Measurements from ENCODE around the gene BST1.
"Not testable (repeated sequence)": the region's sequence is repeated elsewhere in the genome, so short reads cannot be mapped to it uniquely, and the experiment has no call there.

Gene BST1

GRCh38 chr4:15746110-15746509 is 43.2 kb downstream of the BST1 start:
- no peak for DNase-seq (ENCODE audit: low read depth in 2 of 2)

- DNase-seq (ENCODE audit: low read depth in 2 of 2): no peak
Observed at GRCh38 chr4:15749001-15749400, 46.1 kb downstream of the BST1 start.

GRCh38 chr4:15751153-15751552 is 48.3 kb downstream of the BST1 start:
- no peak for DNase-seq (ENCODE audit: low read depth in 2 of 2)

GRCh38 chr4:15753081-15753480 is 50.2 kb downstream of the BST1 start:
- no peak for DNase-seq (ENCODE audit: low read depth in 2 of 2)

- DNase-seq (ENCODE audit: low read depth in 2 of 2): no peak
Observed at GRCh38 chr4:15753786-15754185, 50.9 kb downstream of the BST1 start.

GRCh38 chr4:15754323-15754722 is 51.5 kb downstream of the BST1 start:
- no peak for DNase-seq (ENCODE audit: low read depth in 2 of 2)

GRCh38 chr4:15755321-15756155 is 52.7 kb downstream of the BST1 start:
- DNase-seq (ENCODE audit: low read depth in 2 of 2): no peak

GRCh38 chr4:15756361-15756861 is 53.5 kb downstream of the BST1 start:
- DNase-seq (ENCODE audit: low read depth in 2 of 2): peak; percentile 48 to 52

GRCh38 chr4:15757054-15757453 is 54.2 kb downstream of the BST1 start:
- DNase-seq (ENCODE audit: low read depth in 2 of 2): no peak

GRCh38 chr4:15758294-15758693 is 55.4 kb downstream of the BST1 start:
- no peak for DNase-seq (ENCODE audit: low read depth in 2 of 2)

GRCh38 chr4:15762460-15762859 is 59.6 kb downstream of the BST1 start:
- not testable (repeated sequence) for DNase-seq (ENCODE audit: low read depth in 2 of 2)

GRCh38 chr4:15765391-15765790 is 62.5 kb downstream of the BST1 start:
- DNase-seq (ENCODE audit: low read depth in 2 of 2): no peak

GRCh38 chr4:15765910-15766697 is 63.2 kb downstream of the BST1 start:
- no peak for DNase-seq (ENCODE audit: low read depth in 2 of 2)

- DNase-seq (ENCODE audit: low read depth in 2 of 2): no peak
Observed at GRCh38 chr4:15766821-15767220, 64.0 kb downstream of the BST1 start.

- DNase-seq (ENCODE audit: low read depth in 2 of 2): no peak
Observed at GRCh38 chr4:15769202-15769601, 66.3 kb downstream of the BST1 start.

- no peak for DNase-seq (ENCODE audit: low read depth in 2 of 2)
Observed at GRCh38 chr4:15771216-15772058, 68.6 kb downstream of the BST1 start.

GRCh38 chr4:15774020-15774420 is 71.2 kb downstream of the BST1 start:
- no peak for DNase-seq (ENCODE audit: low read depth in 2 of 2)

GRCh38 chr4:15776871-15777648 is 74.2 kb downstream of the BST1 start:
- DNase-seq (ENCODE audit: low read depth in 2 of 2): no peak

GRCh38 chr4:15777697-15778288 is 74.9 kb downstream of the BST1 start:
- no peak for DNase-seq (ENCODE audit: low read depth in 2 of 2)

Measured in activated CD8-positive, alpha-beta memory T cell treated with anti-CD3 and anti-CD28 coated beads for 4 hours (primary cell).